HG03575 (cell line): ENCODE results near the gene USH1C.

Experiments used
- ATAC-seq: cut with Tn5 transposase; IDR thresholded peaks from one replicate; pipeline ENCODE4 v1.9.1; 2021; ENCODE audit not compliant: unreplicated experiment, insufficient number of reproducible peaks, low FRiP score; ENCODE audit errors: extremely low read depth

The USH1C gene

DNA sequence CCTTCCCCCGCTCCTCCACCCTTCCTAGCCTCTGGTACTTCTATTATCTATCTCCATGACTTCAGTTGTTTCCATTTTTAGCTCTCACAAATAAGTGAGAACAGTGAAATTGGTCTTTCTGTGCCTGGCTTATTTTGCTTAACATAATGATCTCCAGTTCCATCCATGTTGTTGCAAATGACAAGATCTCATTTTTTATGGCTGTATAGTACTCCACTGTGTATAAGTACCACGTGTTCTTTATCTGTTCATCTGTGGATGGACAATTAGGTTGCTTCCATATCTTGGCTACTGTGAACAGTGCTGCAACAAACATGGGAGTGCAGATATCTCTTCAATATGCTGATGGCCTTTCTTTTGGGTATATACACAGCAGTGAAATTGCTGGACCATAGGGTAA lies 60.7 kb downstream of the USH1C start:
- no peak for ATAC-seq

DNA sequence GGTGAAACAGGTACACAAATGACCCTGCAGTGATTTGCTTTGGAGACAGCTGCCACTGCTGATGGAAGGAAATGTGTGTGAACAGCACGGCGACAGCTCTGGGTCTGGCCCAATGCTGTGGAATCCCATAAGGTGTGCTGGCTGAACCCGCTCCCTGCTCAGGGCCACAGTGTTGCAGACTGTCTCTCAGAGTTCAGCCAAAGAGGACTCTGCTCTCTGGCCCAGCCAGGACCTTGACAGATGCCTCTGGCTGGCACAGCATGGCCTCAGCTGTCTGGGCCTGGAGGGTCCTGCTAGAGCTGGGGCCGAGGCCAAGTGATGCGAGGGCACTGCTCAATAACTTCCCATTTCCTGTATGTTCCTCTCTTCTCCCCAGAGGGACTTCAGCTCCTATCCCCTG lies 62.3 kb downstream of the USH1C start:
- no peak for ATAC-seq

DNA sequence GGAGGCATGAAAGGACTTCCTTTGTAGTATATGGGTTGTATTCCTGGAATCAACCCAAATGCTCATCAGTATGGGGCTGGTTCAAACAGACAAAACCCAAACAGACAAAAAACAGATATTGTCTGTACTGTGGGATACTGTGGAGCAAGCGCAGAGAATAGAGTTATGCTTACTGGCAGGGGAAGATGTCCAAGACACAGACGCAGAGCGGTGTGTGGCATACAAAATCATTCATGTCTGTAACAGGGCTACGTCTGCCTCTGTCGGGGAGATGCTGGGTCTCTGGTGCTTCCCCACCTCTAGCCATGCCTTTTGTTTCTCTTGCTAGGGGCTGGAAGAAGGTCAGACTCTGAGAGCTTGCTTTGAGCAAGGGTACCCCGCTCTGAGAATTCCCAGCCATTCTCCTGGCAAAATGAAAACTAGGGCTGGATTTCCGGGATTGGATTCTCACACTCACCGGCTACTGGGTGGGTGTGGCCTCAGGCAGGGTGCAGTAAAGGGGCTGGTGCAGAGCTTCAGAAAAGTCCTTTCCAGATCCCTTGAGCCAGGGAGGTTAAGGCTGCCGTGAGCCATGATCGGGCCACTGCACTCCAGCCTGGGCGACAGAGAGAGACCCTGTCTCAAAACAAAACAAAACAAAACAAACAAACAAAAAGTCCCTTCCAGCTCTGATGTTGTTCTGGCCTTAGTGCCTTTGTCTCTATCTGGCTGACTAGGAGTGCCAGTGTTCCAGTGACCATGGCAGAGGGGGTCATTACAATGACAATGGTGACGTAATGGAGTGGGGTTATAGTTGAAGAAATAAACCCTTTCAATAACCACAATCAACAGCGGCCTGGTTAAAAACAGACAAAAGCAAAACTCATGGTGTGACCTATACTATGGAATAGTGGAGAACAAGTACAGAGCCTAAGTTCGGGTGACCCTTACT lies 64.7 kb downstream of the USH1C start:
- no peak for ATAC-seq

- ATAC-seq, result no peak
Observed at GRCh38 chr11:17478070-17478469, 66.1 kb downstream of the USH1C start.

- ATAC-seq, result no peak
Observed at GRCh38 chr11:17477361-17477760, 66.9 kb downstream of the USH1C start.

- no peak for ATAC-seq
Observed at GRCh38 chr11:17477084-17477333, 67.2 kb downstream of the USH1C start.

DNA sequence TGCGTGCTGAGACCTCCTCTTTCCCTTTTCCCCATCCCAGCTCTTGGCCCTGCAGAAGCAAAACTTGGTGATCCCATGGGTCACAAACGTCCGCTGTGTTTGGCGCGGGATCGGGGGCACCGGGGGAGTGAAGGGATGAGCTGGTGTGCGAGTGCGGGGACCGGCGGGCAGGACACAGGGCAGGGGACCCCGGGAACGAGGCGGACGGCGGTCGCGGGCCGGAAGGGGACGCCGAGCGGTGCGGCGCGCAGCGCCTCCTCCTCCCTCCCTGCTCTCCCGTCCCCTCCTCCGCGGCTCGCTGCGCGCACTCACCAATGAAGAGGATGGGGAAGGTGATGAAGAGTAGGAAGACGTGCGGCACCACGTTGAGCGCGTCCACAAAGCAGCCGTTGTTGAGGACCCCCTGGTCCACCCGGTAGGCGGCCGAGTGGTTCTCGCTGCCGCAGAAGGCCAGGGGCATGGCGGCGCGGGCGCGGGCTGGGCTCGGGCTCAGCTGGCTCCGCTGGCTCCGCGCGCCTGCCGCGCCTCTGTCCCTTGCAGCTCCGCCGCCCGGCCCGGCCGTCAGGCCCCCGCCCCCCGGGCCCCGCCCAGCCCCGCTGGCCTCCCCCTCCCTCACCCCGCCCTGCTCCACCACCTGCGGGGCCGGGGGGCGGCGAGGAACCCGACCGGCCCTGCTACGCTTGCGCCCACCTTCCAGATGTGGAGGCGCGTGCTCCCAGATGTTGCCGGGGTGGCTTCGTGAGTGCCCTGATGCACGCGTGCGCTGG lies 67.7 kb downstream of the USH1C start, which contains the start of gene ABCC8:
Gene ABCC8 (minus strand): TSS at position 529 of the 767 bp plus-strand sequence. CDS start 69 bp downstream, at position 460.
- ATAC-seq, result no peak

GRCh38 chr11:17475666-17476316 lies 68.4 kb downstream of the USH1C start:
- no peak for ATAC-seq

GRCh38 chr11:17473071-17473744 lies 71.0 kb downstream of the USH1C start:
- no peak for ATAC-seq

GRCh38 chr11:17472467-17472866 lies 71.7 kb downstream of the USH1C start:
- ATAC-seq, result no peak

GRCh38 chr11:17471501-17471900 lies 72.7 kb downstream of the USH1C start:
- ATAC-seq, result no peak

DNA sequence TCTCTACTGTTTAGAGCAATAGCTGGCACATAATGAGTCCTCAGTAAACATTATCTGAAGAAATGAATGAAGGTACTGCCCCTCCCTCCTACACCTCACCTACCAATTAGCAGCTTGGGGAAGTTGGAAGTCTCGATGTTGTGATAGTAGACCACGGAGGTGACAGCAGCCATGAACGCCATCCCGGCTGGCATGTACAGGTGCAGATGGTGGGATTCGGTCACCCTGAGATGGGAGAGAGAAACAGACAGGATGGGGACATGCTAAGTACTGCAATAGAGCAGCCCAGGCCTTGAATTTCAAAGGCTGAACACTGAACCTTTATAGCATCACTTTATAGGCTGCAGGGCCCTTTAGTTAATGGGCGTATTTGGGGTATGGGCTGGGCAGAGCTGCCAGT lies 74.2 kb downstream of the USH1C start:
- ATAC-seq, result no peak

- ATAC-seq, result no peak
Observed at GRCh38 chr11:17468122-17468521, 76.1 kb downstream of the USH1C start.

DNA sequence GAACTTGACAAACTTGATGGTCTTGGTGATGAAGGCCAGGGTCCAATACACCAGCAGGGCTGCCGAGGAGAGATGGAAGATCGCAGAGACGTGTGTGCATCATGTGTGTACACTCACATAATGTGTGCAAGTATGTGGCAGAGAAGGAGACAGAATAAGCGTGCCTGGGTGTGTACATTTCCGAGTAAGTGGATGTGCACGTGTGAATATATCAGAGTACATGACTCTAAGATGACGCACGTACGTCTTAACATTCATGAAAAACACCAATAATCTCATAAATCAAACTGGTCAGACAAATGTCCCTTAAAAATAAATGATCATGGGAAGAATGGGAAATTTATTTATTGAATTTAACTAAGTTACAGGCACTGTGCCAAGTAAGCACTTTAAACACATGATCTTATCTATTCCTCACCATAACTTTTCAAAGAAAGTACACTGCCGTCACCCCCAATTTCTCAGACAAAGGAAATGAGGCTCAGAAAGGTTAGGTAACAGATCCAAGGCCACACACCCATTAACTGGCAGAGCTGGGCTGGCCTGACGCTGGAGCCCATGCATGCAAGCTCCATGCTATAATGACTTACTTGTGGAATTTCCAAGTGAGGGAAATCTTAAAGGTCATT lies 80.6 kb downstream of the USH1C start:
- ATAC-seq, result no peak

DNA sequence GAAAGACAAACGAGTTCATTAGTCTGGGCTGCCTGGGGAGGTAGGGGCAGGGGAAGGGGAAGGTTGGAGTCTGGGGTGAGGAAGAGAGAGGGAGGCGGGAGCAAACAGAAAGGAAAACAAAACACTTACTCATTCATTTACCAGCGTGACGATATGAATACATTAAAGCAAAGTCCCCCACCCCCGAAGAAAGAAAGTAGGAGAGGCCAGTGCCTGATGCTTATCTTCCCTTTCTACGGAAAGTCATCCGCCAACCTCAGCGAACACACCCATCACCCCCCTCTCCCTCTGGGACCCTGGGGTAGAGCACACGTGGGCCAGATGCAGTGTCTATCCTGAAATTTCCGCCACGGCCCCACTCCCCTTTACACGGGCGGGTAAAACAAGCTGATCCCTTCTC lies 81.3 kb downstream of the USH1C start:
- ATAC-seq, result no peak

DNA sequence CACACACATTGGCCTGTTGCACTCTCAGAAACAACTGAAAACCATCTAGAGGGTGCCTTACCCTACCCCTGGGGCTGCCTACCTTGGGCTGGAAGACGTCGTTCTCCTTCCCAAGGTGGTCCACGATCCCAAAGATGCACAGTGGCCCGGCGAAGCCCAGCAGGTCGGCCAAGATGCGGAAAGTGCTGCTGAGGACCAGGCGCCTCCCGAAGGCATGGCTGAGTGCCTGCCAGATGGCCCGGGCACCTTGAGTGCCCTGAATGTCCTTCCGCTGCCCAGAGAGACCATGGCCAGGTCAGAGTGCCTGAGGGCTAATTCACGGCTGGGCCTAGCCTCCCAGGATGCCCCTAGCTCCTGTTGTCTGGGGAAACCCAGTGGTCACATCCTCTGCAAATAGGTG lies 83.8 kb downstream of the USH1C start:
- ATAC-seq, result no peak

- no peak for ATAC-seq
Observed at GRCh38 chr11:17459236-17459896, 84.8 kb downstream of the USH1C start.

DNA sequence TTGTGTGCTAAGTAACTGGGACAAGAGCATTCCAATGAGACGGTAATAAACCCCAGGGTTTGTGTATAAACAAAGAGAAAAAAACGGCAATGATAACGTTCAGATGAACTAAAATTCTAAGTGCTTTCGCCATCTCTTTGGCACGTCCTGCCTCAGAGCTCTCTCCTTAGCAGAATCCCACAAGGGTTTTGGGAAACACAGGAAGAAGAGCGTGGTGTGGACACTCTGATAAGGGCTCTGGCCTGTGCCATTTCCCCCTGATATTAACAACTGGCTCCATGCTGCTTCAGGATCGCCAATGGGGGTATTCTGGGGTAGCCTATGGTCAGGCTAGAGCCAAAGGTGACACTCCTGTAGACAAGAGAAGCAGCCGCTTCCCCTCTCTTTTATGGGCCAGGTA lies 85.9 kb downstream of the USH1C start:
- ATAC-seq, result no peak
